NCI-H510A (cell line): ENCODE data around the gene RAVER1.

ENCODE experiments used
- DNase-seq: peaks from one replicate; lab custom pipeline; 2025; lab: John Stamatoyannopoulos, UW

The RAVER1 gene

DNA sequence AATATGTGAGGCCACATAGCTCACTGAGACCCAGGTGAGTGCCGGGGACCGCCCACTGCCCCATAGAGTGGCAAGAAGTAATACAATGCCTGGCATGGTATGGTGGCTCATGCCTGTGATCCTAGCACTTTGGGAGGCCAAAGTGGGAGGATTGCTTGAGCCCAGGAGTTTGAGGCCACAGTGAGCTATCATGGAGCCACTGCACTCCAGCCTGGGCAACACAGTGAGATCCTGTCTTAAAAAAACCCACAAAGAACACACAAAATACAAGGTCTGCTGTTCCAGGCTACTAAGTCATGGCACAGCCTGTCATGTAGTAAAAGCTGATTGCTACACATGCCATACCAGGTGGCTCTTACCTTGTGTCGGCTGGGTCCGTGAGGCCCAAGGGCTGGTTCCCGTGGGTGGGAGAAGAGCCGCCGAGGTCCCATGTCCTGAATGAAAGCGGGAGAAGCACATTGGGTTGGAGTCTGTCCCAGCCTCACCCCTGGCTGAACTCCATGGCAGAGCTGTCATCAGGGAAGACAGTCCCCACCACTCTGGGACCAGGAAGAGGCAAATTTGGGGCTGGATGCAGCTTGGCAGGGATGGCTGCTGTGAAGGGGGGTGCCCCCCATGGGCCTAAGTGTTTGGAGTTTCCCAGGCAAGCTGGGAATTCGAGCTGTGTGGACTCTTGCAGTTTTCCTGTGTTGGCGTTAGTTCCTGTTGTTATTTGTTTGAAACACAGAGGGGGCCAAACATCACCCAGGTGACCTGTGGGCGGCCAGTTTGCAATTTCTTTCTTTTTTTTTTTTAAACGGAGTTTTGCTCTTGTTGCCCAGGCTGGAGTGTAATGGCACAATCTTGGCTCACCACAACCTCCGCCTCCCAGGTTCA, 14.3 kb downstream of the RAVER1 start:
- DNase-seq = no peak

DNA sequence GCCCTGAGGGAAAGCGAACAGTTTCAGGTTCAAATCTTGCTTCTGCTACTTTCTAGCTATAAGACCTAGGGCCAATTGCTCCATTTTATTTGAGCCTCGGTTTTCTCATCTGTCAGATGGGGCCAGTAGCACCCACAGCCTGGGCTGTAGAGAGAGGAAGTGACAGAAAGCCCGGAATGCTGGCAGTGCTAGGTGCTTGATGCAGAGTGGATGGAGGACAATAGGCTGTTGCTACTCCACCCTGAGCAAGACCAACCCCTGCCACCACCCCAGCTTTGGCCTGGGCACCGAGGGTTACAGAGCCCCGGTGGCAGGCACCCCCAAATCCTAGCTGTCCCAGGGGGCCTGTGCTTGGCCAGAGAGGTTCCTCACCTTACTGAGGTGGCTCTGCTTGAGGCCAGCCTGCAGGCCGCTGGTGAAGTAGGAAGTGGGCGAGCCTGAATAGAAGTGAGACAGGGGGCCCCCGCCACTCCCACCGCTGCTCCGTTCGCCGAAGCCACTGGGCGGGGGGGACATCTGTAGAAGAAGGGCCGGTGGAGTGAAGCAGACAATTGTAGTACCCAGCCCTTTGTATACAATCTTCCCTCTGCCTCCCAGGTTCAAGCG, 15.4 kb downstream of the RAVER1 start:
- DNase-seq = no peak

DNA sequence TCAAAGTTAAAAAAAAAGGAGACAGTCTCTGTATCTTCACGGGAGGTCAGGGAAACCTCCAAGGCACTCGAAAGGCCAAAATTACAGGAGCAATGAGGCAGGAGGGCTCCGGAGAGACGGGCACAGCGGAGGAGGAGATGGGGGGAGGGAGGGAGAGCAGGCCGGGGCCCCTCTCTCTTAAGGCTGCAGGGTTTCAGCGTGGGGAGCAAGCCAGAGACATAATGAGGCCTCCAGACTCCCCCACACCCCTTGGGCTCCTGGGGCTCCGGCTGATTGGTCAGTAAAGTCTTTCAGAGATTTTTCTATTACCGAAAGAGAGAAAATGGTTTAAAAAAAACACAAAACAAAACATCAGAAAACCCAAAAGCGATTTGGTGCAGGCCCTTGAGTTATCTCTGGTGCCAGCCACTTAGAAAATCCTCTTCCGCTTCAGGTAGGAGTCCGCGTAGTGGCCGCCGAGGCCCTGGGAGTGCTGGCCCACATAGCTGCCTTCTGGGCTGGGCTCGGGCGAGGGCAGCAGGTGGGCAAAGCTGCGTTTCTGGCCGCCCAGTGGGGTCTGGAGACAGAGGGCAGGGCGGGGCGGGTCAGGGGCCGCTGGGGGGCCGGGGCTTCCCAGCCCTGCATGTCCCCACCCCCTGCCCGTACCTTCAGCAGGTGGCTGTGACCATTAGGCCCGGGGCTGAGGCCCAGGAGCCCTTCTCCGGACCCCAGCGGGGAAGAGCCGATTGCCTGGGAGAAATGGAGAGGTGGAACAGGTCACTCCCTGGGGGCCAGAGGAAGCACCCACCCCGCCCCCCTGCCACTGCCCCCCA, 16.1 kb downstream of the RAVER1 start:
- DNase-seq = no peak

DNA sequence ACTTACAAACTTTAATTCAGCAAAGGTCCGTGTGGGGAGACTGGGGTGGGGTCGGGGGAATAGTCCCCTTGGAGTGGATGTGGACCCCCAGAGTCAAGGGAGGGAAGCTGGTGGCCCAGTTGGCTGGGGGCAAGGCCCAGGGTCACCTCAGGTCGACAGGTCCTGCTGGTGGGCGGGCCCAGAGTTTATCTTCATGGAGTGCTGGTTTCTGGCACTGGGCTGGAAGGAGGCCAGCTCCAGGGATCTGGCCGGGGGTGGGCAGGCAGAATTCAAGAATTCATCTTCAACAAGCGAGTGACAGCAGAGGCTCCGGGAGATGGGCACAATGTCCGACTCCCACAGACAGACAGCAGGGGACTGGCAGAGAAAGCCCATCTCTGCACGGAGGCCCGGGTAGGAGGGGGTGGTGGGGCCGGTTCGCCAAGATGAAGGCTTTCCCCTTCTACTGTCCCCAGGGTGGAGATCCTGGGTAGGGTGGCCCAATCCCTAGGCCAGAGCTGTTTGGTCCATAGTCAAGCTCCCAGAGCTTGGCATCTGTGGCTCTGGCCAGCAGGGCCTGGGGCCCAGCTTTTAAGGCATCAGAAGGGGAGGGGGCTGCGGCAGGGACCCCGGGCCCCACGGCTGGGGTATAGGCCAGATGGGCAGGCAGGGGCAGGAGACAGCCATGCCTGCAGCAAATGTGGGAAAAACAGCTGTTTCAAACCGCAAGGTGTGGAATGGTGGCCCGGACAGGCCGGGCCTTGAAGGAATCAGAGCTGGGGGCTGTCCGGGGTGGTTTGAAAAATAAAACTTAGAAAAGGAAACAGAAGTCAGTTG, 16.9 kb downstream of the RAVER1 start:
- no peak for DNase-seq

DNA sequence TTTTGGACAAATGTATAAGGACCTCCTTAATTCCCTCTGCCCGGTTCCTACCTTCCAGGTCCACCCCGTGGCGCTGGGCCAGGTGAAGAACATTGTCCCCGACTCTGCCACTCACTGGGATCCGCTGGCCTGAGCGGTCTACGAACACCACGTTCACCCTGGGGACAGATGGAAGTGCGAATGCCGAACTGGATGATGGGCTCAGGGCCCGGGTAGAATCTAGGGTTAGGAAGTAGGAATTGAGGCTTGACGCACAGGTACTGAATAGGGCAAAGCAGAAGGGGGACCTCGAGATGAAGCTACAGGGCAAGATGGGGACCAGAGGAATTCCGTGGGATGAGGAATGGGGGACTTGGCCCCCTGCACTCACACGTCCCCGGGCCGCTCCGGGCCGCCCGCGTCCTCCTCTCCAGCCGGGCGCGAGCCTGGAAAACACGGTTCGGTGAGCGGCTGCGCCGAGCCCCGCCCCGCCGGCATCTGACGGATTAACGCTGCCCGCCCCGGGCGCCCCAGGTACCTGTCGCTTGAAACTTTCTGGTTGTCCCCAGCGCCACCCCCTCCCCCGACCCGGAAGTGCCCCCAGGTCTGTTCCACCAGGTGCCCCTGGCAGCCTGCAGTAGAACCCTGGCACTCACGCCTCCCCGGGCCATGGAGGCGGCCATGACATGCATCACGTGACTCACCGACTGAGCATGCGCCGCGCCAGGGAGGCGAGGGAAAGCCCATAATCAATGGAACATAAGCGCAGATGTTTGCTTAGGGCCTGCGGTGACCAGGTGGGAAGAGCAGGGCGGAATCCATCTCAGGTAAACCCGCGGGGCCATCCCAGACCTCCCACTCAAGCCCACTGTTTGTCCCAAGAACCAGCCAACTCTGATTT, 17.8 kb downstream of the RAVER1 start, which contains the start of gene FDX2:
TSS of gene FDX2 (minus strand) at position 681 of the 880 bp plus-strand sequence. CDS start at position 662, 19 bp downstream.
- DNase-seq = peak; percentile 89

DNA sequence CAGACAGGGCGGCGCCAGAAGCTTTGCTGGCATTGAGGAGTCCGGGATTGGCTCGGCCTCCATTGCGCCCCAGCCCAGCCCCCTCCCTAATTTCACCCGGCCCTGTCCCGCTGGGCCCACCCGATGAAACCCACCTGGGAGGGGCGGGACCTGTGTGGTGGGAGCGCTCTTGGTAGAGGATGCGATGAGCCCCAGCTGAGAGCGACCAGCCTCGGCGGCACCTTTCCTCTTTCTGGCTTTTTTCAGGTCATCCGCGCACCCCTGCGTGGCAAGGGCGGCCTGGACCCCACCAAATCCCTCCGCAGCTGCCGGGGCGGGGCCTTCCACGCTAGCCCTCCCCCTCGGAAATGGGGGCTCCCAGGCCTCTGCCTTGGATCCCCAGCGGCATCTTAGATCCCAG, 23.9 kb downstream of the RAVER1 start, which contains the start of gene ZGLP1:
TSS of gene ZGLP1 (minus strand) at position 393 of the 400 bp plus-strand sequence.
- DNase-seq = no peak

DNA sequence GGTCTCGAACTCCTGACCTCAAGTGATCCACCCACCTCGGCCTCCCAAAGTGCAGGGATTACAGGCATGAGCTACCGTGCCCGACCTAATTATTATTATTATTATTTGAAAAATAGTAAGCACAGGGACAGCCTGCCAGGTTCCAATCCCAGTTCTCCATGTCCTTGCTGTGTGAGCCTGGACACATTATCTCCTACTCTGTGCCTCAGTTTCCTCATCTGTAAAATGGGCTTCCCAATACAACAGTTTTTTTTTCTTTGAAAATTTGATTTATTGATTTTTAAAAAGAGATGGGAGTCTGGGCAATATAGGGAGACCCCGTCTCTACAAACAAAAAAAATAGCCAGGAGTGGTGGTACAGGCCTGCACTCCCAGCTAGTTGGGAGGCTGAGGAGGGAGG, 27.0 kb downstream of the RAVER1 start:
- no peak for DNase-seq

DNA sequence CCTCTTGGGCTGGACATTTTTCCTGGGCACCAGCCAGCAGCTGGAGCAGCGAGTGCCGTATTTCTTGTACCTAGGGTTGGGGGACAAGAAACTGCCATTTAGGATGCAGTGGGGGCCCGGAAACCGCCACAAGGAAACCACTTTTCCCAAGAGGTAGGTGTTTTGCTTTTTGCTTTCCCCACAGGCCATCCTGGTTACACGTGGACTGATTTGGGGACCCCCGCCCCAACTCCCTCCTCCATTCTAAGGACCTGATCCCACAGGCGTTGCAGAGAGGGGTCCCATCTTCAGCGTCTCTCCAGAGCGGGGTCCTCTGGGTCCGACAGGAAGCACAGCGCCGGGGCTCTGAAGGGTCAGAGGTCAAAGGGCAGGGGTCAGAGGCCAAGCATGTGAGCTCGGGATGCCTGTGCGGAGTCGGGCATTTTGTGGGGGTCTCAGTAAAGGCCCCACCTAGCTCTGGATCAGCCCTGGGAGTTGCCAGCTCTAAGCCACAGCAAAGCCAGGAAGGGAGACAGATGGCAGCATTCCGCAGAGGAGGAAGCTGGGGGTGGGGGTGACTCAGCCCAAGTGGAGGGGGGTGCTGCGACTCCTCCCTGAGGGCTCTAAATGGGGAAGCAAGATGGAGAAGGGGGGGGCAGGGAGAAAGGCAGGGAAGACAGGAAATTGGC, 28.1 kb downstream of the RAVER1 start:
- DNase-seq = no peak

DNA sequence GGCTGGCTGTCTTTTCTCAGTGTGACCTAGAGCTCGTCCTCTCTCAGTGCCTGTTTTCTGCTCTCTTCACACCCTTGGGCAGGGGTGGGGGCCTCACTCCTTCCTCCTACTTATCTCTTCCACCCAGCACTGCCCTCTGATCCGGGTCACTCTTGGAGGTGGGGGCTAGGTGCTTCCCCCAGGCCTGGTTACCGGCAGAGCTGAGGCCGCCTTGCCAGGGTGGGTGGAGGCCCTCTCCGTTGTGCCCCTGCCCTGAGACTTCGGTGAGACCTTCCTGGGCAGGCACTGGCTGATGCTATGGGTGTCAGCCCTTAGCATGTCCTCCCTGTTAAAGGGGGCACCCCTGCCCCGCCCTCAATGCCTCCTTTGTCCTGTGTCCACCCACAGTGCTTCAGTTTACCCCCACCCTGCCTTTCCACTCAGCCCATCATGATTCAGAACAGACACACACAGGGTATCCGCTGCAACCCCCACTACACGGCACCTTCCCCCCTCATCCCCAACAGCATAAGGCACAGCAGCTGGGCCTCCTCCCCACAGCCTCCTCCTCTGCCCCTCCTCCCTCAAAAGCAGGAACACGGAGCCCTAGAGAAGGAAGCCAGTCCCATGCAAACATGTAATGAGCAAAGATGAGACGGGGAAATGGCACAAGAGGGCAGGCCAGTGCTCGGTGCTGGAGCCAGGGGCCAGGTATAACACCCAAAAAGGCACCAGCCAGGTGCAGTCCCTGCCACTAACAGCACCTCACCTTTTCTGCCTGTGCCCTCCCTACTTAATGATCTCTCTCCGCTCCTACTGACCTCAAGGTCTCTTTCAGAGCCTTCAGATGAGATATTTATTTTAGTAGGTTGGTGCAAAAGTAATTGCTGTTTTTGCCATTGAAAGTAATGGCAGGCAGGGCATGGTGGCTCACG, 33.5 kb downstream of the RAVER1 start:
- DNase-seq = no peak

DNA sequence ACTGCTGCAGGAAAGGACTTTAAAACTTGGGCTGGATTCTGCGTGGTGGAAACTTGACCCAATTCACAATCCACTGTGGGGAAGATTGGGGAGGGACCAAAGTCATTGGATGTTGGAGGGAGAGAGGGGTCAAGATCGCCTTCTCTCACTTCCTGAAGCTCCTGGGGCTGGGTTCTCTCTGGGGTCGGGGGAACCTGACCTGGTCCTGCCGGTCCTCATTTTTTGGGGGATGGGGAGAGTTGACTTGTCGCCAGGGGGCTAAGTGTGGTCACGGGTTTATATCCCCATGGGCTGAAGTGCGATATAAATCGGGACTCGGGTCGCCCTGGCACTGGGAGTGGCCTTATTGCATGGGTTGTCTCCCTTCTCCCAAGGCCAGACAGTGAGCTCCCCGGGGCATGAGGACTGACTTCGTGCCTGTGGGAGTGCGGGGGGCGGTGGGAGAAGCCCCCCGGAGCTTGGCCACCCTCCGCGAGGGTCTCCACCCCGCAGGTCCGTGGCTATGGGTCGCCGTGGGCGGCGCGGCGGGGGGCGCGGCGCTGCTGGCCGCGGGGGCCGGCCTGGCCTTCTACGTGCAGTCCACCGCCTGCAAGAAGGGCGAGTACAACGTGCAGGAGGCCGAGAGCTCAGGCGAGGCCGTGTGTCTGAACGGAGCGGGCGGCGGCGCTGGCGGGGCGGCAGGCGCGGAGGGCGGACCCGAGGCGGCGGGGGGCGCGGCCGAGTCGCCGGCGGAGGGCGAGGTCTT, 37.3 kb downstream of the RAVER1 start:
- no peak for DNase-seq

DNA sequence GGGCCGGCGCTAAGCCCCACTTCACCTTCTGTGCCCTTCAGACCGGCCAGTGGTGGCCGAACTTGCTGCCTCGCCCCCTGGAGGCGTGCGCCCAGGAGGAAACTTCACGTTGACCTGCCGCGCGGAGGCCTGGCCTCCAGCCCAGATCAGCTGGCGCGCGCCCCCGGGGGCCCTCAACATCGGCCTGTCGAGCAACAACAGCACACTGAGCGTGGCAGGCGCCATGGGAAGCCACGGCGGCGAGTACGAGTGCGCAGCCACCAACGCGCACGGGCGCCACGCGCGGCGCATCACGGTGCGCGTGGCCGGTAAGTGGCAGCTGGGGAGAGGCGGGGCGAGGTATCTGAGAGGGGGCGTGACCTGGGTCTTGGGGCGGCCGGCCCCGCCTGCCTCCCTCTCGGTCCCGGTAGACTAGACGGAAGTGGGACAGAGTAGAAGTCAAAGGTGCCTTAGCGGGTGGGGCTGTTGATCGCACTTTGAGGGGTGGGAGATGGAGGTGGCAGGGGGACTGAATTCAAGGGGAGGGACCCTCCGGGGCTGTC, 38.0 kb downstream of the RAVER1 start:
- DNase-seq = no peak

DNA sequence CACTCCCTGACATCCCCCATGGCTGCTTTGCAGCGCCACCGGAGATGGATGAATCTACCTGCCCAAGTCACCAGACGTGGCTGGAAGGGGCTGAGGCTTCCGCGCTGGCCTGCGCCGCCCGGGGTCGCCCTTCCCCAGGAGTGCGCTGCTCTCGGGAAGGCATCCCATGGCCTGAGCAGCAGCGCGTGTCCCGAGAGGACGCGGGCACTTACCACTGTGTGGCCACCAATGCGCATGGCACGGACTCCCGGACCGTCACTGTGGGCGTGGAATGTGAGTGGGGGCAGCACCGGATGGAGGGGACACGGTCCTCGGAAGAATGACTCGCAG, 39.0 kb downstream of the RAVER1 start:
- no peak for DNase-seq

DNA sequence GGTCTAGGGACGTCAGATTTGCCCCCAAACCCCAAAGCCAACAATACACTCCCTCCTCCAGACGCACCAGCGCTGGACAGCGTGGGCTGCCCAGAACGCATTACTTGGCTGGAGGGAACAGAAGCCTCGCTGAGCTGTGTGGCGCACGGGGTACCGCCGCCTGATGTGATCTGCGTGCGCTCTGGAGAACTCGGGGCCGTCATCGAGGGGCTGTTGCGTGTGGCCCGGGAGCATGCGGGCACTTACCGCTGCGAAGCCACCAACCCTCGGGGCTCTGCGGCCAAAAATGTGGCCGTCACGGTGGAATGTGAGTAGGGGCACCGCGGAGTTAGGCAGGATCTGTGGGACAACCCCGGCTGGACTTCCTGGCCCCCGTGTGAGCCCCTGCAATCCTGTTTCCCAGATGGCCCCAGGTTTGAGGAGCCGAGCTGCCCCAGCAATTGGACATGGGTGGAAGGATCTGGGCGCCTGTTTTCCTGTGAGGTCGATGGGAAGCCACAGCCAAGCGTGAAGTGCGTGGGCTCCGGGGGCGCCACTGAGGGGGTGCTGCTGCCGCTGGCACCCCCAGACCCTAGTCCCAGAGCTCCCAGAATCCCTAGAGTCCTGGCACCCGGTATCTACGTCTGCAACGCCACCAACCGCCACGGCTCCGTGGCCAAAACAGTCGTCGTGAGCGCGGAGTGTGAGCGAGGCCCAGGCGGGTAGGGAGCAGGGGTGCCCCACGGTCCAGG, 39.5 kb downstream of the RAVER1 start:
- no peak for DNase-seq

DNA sequence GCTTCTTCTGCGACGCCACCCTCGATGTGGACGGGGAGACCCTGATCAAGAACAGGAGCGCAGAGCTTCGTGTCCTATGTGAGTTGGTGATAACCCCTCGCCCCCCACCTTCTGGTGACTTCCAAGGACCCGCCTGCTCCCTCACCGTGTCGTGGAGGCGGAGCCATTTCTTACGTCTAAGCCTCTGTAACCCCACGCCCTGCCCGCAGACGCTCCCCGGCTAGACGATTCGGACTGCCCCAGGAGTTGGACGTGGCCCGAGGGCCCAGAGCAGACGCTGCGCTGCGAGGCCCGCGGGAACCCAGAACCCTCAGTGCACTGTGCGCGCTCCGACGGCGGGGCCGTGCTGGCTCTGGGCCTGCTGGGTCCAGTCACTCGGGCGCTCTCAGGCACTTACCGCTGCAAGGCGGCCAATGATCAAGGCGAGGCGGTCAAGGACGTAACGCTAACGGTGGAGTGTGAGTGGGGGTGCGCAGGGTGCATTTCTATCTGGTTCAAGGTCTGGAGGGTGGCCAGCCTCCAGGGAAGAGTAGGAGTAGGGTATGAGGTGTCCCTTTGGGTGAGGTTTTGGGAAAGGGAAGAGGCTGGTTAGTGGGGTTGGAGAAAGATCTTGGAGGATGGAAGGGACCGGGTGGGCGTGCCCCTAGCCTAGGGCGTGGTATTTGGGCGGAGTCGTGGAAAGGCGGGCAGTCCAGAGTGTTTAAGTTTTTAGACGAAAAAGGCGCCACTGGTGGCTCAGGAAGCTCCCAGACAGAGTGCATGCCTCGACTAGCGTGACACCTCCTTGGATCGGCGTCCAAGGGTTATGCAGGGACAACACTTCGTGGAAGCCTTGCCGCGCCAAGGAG, 40.3 kb downstream of the RAVER1 start:
- no peak for DNase-seq

DNA sequence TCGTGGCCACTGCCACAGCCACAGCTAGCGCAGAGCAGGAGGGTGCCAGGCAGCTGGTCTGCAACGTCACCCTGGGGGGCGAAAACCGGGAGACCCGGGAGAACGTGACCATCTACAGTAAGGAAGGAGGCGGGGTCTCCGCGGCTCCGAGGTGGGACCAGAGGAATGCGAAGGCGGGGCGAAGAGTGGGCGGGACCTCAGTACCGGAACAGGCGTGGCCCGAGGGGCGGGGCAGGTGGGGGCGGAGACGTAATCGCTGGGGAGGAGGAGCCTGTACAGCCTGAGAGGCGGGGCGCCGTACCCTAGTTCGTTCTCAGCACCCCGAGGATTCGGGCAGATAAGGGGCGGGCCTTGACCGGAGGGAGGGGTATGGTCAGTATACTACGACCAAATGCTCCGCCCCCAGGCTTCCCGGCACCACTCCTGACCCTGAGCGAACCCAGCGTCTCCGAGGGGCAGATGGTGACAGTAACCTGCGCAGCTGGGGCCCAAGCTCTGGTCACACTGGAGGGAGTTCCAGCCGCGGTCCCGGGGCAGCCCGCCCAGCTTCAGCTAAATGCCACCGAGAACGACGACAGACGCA, 41.0 kb downstream of the RAVER1 start:
- no peak for DNase-seq

DNA sequence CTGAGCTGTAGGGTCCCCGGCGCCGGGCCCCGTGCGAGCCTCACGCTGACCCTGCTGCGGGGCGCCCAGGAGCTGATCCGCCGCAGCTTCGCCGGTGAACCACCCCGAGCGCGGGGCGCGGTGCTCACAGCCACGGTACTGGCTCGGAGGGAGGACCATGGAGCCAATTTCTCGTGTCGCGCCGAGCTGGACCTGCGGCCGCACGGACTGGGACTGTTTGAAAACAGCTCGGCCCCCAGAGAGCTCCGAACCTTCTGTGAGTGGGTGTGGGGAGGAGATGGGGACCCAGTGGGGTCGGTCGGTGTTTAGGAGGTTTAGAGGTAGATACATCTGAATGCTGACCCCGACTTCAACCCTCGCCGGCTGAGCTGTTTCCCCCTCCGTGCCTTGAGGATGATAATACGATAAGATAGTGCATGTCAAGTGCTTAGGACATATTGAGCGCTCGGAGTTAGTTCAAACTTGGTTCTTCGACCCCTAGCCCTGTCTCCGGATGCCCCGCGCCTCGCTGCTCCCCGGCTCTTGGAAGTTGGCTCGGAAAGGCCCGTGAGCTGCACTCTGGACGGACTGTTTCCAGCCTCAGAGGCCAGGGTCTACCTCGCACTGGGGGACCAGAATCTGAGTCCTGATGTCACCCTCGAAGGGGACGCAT, 41.6 kb downstream of the RAVER1 start:
- no peak for DNase-seq
